IMR-90 (cell line): ENCODE results near the gene MSLN. TPM values are rescaled to one million over a fixed set of nuclear protein-coding genes. Genes with fewer than 3 reads are reported as not detected.

Experiments used
- ATAC-seq: fragments of 200-7000 bp; cut with Tn5 transposase; 2 replicates; pipeline ENCODE4 v1.9.1; 2020; ENCODE audit warnings: low read depth, mild to moderate bottlenecking, moderate library complexity
- BruUV-seq: library from RNA; stranded (reverse); fragments of 400-500 nt; replicated peaks from 2 replicates; lab custom pipeline; 2021; lab: Mats Ljungman, UMichigan
- CTCF ChIA-PET: fragments of 300-600 bp; formaldehyde crosslinking; extraction: SDS; loops from one replicate; lab custom pipeline; 2021; ENCODE audit warnings: antibody characterized with exemption; lab: Yijun Ruan, JAX
- POLR2A ChIA-PET: fragments of 300-600 bp; sonication (Branson Sonifier 250); formaldehyde crosslinking; loops from one replicate; lab custom pipeline; 2022; ENCODE audit warnings: antibody characterized with exemption; ENCODE audit not compliant: unreplicated experiment; lab: Charles Lee
- DNase-seq: peaks from one replicate; pipeline ENCODE4 v3.0.0; 2013
- H2AFZ ChIP-seq: replicated peaks from 2 replicates; pipeline ENCODE3; 2013; ENCODE audit warnings: low read length, mild to moderate bottlenecking; ENCODE audit not compliant: poor library complexity
- H2AK5ac ChIP-seq: 2 replicates; pipeline ENCODE4 v1.6.1; 2013; ENCODE audit warnings: low read depth, low read length, inconsistent platforms
- H2AK9ac ChIP-seq: replicated peaks from 2 replicates; pipeline ENCODE3; 2013; ENCODE audit warnings: mild to moderate bottlenecking, low read depth, low read length, moderate library complexity; ENCODE audit not compliant: poor library complexity
- H2BK120ac ChIP-seq: 2 replicates; pipeline ENCODE4 v1.6.1; 2013; ENCODE audit warnings: low read depth, low read length, inconsistent platforms
- H2BK15ac ChIP-seq: 3 replicates; pipeline ENCODE4 v1.6.1; 2013; ENCODE audit warnings: low read depth, low read length, inconsistent platforms
- H2BK20ac ChIP-seq: 2 replicates; pipeline ENCODE4 v1.6.1; 2013; ENCODE audit warnings: low read depth, mild to moderate bottlenecking, inconsistent platforms, low read length, moderate library complexity
- H2BK5ac ChIP-seq: 2 replicates; pipeline ENCODE4 v1.6.1; 2013; ENCODE audit warnings: mild to moderate bottlenecking, low read depth, low read length, inconsistent platforms; ENCODE audit not compliant: poor library complexity, severe bottlenecking
- H3K14ac ChIP-seq: replicated peaks from 2 replicates; pipeline ENCODE4 v1.6.1; 2013; ENCODE audit warnings: low read depth, low read length, inconsistent platforms
- H3K18ac ChIP-seq: 2 replicates; pipeline ENCODE4 v1.6.1; 2013; ENCODE audit warnings: low read depth, low read length, control low read depth
- H3K23ac ChIP-seq: 2 replicates; pipeline ENCODE4 v1.6.1; 2013; ENCODE audit warnings: low read depth, low read length, inconsistent platforms
- H3K27ac ChIP-seq: 2 replicates; pipeline ENCODE4 v1.5.1; 2013; ENCODE audit warnings: mild to moderate bottlenecking, control low read depth, low read length; ENCODE audit not compliant: insufficient read depth
- H3K27me3 ChIP-seq: 2 replicates; pipeline ENCODE4 v1.6.1; 2013; ENCODE audit warnings: low read length; ENCODE audit not compliant: control insufficient read depth, insufficient read depth
- H3K36me3 ChIP-seq: 2 replicates; pipeline ENCODE4 v1.6.1; 2013; ENCODE audit warnings: low read length, mixed read lengths; ENCODE audit not compliant: control insufficient read depth, insufficient read depth
- H3K4ac ChIP-seq: 2 replicates; pipeline ENCODE4 v1.6.1; 2013; ENCODE audit warnings: low read depth, low read length, inconsistent platforms
- H3K4me1 ChIP-seq: 2 replicates; pipeline ENCODE4 v1.6.1; 2013; ENCODE audit warnings: low read length, mixed read lengths; ENCODE audit not compliant: control insufficient read depth, insufficient read depth
- H3K4me2 ChIP-seq: 2 replicates; pipeline ENCODE4 v1.6.1; 2013; ENCODE audit warnings: low read depth, mild to moderate bottlenecking, control low read depth, low read length, moderate library complexity
- H3K4me3 ChIP-seq: 2 replicates; pipeline ENCODE4 v1.5.1; 2013; ENCODE audit warnings: low read depth, mild to moderate bottlenecking, control low read depth, low read length, moderate library complexity; ENCODE audit not compliant: insufficient read depth
- H3K56ac ChIP-seq: 2 replicates; pipeline ENCODE4 v1.6.1; 2013; ENCODE audit warnings: low read length, inconsistent platforms; ENCODE audit not compliant: insufficient read depth; ENCODE audit errors: extremely low read depth
- H3K79me1 ChIP-seq, 2 experiments: 2 replicates each; pipeline ENCODE4 v1.6.1; 2013; ENCODE audit warnings: low read length in 2 of 2, inconsistent platforms in 1 of 2, low read depth in 1 of 2
- H3K9ac ChIP-seq: 2 replicates; pipeline ENCODE4 v1.6.1; 2013; ENCODE audit warnings: low read depth, low read length, control low read depth
- H3K9me1 ChIP-seq: 2 replicates; pipeline ENCODE4 v1.6.1; 2013; ENCODE audit warnings: low read length, inconsistent platforms; ENCODE audit not compliant: insufficient read depth
- H3K9me3 ChIP-seq: 2 replicates; pipeline ENCODE4 v1.6.1; 2013; ENCODE audit warnings: low read length; ENCODE audit not compliant: control insufficient read depth, insufficient read depth
- H4K20me1 ChIP-seq: 2 replicates; pipeline ENCODE4 v1.6.1; 2013; ENCODE audit warnings: low read length, inconsistent platforms; ENCODE audit not compliant: insufficient read depth
- H4K5ac ChIP-seq: 2 replicates; pipeline ENCODE4 v1.6.1; 2013; ENCODE audit warnings: mild to moderate bottlenecking, low read depth, low read length, control low read depth
- H4K8ac ChIP-seq, 2 experiments: 2 replicates each; pipeline ENCODE4 v1.6.1; 2013; ENCODE audit warnings: low read depth in 2 of 2, low read length in 2 of 2, control low read depth in 1 of 2, inconsistent platforms in 1 of 2
- H4K91ac ChIP-seq: 2 replicates; pipeline ENCODE4 v1.6.1; 2013; ENCODE audit warnings: low read depth, low read length, inconsistent platforms; ENCODE audit not compliant: insufficient read depth
- BHLHE40 ChIP-seq: fragments of 150-350 bp; IDR thresholded peaks from 2 replicates; pipeline ENCODE4 v1.6.1; 2016; ENCODE audit warnings: mild to moderate bottlenecking, low read depth, low read length
- CEBPB ChIP-seq: IDR thresholded peaks from 2 replicates; pipeline ENCODE4 v1.6.1; 2012; ENCODE audit warnings: low read depth, low read length, improper control_type of control experiment
- CHD1 ChIP-seq: IDR thresholded peaks from 2 replicates; pipeline ENCODE4 v1.6.1; 2012; ENCODE audit warnings: low read depth, low read length, improper control_type of control experiment
- CTCF ChIP-seq: conservative IDR thresholded peaks from 2 replicates; pipeline ENCODE4 v1.5.1; 2012; ENCODE audit warnings: mild to moderate bottlenecking, low read depth, low read length, improper control_type of control experiment
- ELK1 ChIP-seq: fragments of 150-350 bp; IDR thresholded peaks from 2 replicates; pipeline ENCODE4 v1.6.1; 2016; ENCODE audit warnings: low read depth, mild to moderate bottlenecking, low read length, moderate library complexity, borderline replicate concordance
- FOS ChIP-seq: fragments of 150-350 bp; IDR thresholded peaks from 2 replicates; pipeline ENCODE4 v1.6.1; 2016; ENCODE audit warnings: low read depth, low read length
- MAFK ChIP-seq: IDR thresholded peaks from 2 replicates; pipeline ENCODE4 v1.6.1; 2012; ENCODE audit warnings: low read depth, low read length, improper control_type of control experiment
- MAZ ChIP-seq: IDR thresholded peaks from 2 replicates; pipeline ENCODE4 v1.6.1; 2012; ENCODE audit warnings: low read depth, mild to moderate bottlenecking, low read length, improper control_type of control experiment, moderate library complexity, borderline replicate concordance
- MXI1 ChIP-seq: IDR thresholded peaks from 2 replicates; pipeline ENCODE4 v1.6.1; 2012; ENCODE audit warnings: low read depth, mild to moderate bottlenecking, low read length, moderate library complexity, borderline replicate concordance
- NFE2L2 ChIP-seq: fragments of 150-350 bp; IDR thresholded peaks from 2 replicates; pipeline ENCODE4 v1.6.1; 2016; ENCODE audit warnings: low read depth, mild to moderate bottlenecking, low read length
- POLR2A ChIP-seq: IDR thresholded peaks from 2 replicates; pipeline ENCODE4 v1.6.1; 2012; ENCODE audit warnings: mild to moderate bottlenecking, low read depth, low read length
- RAD21 ChIP-seq: IDR thresholded peaks from 2 replicates; pipeline ENCODE4 v1.6.1; 2012; ENCODE audit warnings: low read length, improper control_type of control experiment
- RCOR1 ChIP-seq: IDR thresholded peaks from 2 replicates; pipeline ENCODE4 v1.6.1; 2012; ENCODE audit warnings: mild to moderate bottlenecking, low read length, improper control_type of control experiment; ENCODE audit not compliant: insufficient replicate concordance
- SMC3 ChIP-seq: fragments of 150-350 bp; IDR thresholded peaks from 2 replicates; pipeline ENCODE4 v1.6.1; 2016; ENCODE audit warnings: low read depth, mild to moderate bottlenecking, antibody characterized with exemption, low read length, moderate library complexity
- WGBS, 2 experiments: methylation state at CpG; one replicate each; pipeline versions ENCODE4 v1.1.5 to v1.1.7; 2013; ENCODE audit warnings: missing lambda C conversion rate in 2 of 2; ENCODE audit not compliant: insufficient read length in 1 of 2; ENCODE audit errors: extremely low coverage in 2 of 2; 5-methylcytosine and 5-hydroxymethylcytosine counted together
- dilution Hi-C: fragments of 300-500 bp; cut with HindIII; formaldehyde crosslinking; loops from one replicate; pipeline ENCODE4 v1.14.3; 2018; ENCODE audit warnings: low sequenced_read_pairs; ENCODE audit not compliant: unreplicated experiment
- in situ Hi-C: fragments of 300-500 bp; cut with MboI; formaldehyde crosslinking; loops from 3 replicates; pipeline ENCODE4 v1.14.3; 2019; ENCODE audit warnings: low sequenced_read_pairs, inconsistent platforms, mixed read lengths
- intact Hi-C: fragments of 100-400 bp; cut with micrococcal nuclease; formaldehyde crosslinking; loops from 2 replicates; pipeline ENCODE4 v1.10.0; 2022
- polyA plus RNA-seq, 3 experiments: library from polyadenylated mRNA; depleted of rRNA; stranded (reverse); fragments of >200 nt; gene quantifications; 2 replicates each; pipeline ENCODE4 v1.2.3, GENCODE V29; 2012; ENCODE audit warnings: low replicate concordance in 1 of 3
- total RNA-seq: library from RNA; depleted of rRNA; stranded (reverse); fragments of >200 nt; gene quantifications from 2 replicates; pipeline ENCODE4 v1.2.3, GENCODE V29; 2012
- TF ChIP-seq, protein P1 (sequence below): fragments of 150-350 bp; IDR thresholded peaks from 2 replicates; pipeline ENCODE4 v1.6.1; 2017; ENCODE audit warnings: mild to moderate bottlenecking, antibody characterized with exemption, low read length, low read depth

MSLN gene
- total and polyA plus RNA-seq, 2 of the 4 experiments (the other 2 are of a cell fraction): 0.14 TPM; not detected in 1

GRCh38 chr16:736936-737481 lies 23.5 kb upstream of the MSLN start:
- dilution Hi-C loops: no loop called here
- CTCF ChIA-PET: interaction anchor here (1.0 kb wide), 1 partner anchor 12 kb away, joined by 3 read pairs; no protein-coding TSS in a partner anchor
- 97% methylated on average over 14 of the region's 29 CpGs; no CpG with 5 or more reads in 1 of the 2 experiments for WGBS, 2 experiments

More at GRCh38 chr16:736936-737481, 23.5 kb upstream of the MSLN start:
- Histone ChIP-seq H2BK15ac (no peak overlapping the region), H3K9me3 (no peaks in the 10 kb centered on the region), H2BK20ac (no peak overlapping the region), H3K79me1 (peaks cover 7 to 19% of the 10 kb centered on the region in 2 experiments), H2AK5ac (no peak overlapping the region), H4K20me1 (peaks cover 5% of the 10 kb centered on the region; the same call in 1 of the 2 replicates), H3K4ac (no peak overlapping the region), H2BK120ac (no peak overlapping the region), H4K8ac (no peak overlapping the region), H3K36me3 (peaks cover 46% of the 10 kb centered on the region), H3K4me2 (no peak overlapping the region), H3K18ac (no peak overlapping the region), H3K4me1 (peaks cover 5% of the 10 kb centered on the region; the same call in 1 of the 2 replicates), H4K91ac (no peak overlapping the region), H3K4me3 (no peak overlapping the region), H3K23ac (no peak overlapping the region), H3K9ac (no peak overlapping the region), H3K56ac (no peak overlapping the region), H3K27me3 (no peaks in the 10 kb centered on the region), H2AFZ (no peak overlapping the region), H2BK5ac (no peak overlapping the region), H2AK9ac (no peak overlapping the region), H3K27ac (no peak overlapping the region), H4K5ac (no peak overlapping the region), H3K9me1 (peaks cover 4% of the 10 kb centered on the region; the same call in 1 of the 2 replicates), H3K14ac (no peak overlapping the region)
- no TSS peak for BruUV-seq
- in situ Hi-C loops (no loop called here), intact Hi-C loops (no loop called here)
- no peak for TF ChIP-seq MAZ
- no peak for TF ChIP-seq RCOR1
- no peak for TF ChIP-seq SMC3
- no peak for TF ChIP-seq CHD1
- no peak for TF ChIP-seq CTCF
- no peak for TF ChIP-seq POLR2A
- TF ChIP-seq ELK1: no peak
- no peak for TF ChIP-seq RAD21
- TF ChIP-seq BHLHE40: no peak
- TF ChIP-seq MAFK: no peak
- TF ChIP-seq, protein P1, sequence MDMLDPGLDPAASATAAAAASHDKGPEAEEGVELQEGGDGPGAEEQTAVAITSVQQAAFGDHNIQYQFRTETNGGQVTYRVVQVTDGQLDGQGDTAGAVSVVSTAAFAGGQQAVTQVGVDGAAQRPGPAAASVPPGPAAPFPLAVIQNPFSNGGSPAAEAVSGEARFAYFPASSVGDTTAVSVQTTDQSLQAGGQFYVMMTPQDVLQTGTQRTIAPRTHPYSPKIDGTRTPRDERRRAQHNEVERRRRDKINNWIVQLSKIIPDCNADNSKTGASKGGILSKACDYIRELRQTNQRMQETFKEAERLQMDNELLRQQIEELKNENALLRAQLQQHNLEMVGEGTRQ: no peak
- no peak for TF ChIP-seq CEBPB
- no peak for TF ChIP-seq MXI1
- TF ChIP-seq NFE2L2: no peak
- TF ChIP-seq FOS: no peak
- POLR2A ChIA-PET: no interaction called here
- no peak for DNase-seq
- ATAC-seq: no peak
